Activated T-cell treated with anti-CD3 and anti-CD28 coated beads, Interleukin-2, amount 50 U/mL, for 4 hours (primary cell): ENCODE measurements around the gene CDH2. TPM values are rescaled to one million over a fixed set of nuclear protein-coding genes. Genes with fewer than 3 reads are reported as not detected.

Experiments used
- ATAC-seq, 2 donors: fragments of 200-7000 bp; cut with Tn5 transposase; one replicate each; pipeline ENCODE4 v1.10.0; 2021
- DNase-seq: peaks from one replicate; pipeline ENCODE4 v3.0.0-alpha.2; 2020
- H3K27me3 Mint-ChIP-seq: one replicate; pipeline ENCODE4 v1.8.0; 2021; ENCODE audit warnings: low read depth, mixed read lengths
- H3K36me3 Mint-ChIP-seq: one replicate; pipeline ENCODE4 v1.8.0; 2022; ENCODE audit warnings: mixed read lengths; ENCODE audit not compliant: insufficient read depth
- H3K4me1 Mint-ChIP-seq: one replicate; pipeline ENCODE4 v1.8.0; 2021; ENCODE audit warnings: low read depth, mixed read lengths
- H3K4me3 Mint-ChIP-seq: one replicate; pipeline ENCODE4 v1.8.0; 2021; ENCODE audit warnings: mild to moderate bottlenecking, moderate library complexity, mixed read lengths
- H3K9me3 Mint-ChIP-seq: one replicate; pipeline ENCODE4 v1.8.0; 2021; ENCODE audit warnings: mixed read lengths
- total RNA-seq, 3 donors: library from RNA; stranded (reverse); gene quantifications; one replicate each; pipeline ENCODE4 v1.2.1, GENCODE V29; 2021

CDH2 gene
- total RNA-seq, 3 donors from 2014 or later, result 0.18 to 0.46 (median 0.22) TPM

DNA sequence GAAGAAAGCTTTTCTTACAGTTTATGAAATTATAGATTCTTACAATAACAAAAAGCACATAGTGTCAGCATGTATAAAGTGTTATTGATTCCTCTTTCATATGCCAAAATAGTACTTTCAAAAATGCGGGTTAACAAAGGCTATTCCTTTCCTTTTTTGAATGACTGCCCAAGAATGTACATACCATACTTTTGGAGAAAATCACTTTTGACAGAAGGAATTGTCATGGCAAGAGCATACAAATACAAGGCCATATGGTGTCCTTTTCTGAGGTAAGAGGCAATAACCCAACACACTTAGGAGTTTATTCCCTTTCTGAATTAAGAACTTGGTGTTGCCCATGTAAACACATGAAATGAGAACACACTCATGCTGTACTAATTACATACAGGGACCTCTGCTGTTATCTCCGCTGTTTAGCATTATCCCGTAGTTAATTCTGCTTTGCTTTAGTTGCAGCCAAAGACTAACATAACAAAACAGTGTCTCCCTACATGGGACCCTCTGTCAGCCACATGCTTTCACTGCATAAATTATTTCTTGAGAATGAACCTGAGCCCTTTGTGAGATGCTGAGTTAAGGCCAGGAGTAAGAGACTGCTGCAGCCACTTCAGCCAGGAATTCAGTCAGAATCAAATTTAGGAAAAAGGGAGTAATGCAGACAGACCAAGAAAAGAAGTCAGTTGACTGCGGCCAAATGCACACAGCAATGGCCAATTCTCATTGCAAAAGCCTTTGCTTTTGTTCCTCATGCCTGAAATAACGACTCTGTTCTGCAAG, 67.0 kb downstream of the CDH2 start:
- H3K4me3 Mint-ChIP-seq, result no peak overlapping the region
- no peak for ATAC-seq
- H3K9me3 Mint-ChIP-seq, result no peaks in the 10 kb centered on the region
- no peaks in the 10 kb centered on the region for H3K36me3 Mint-ChIP-seq
- H3K27me3 Mint-ChIP-seq, result no peaks in the 10 kb centered on the region
- no peaks in the 10 kb centered on the region for H3K4me1 Mint-ChIP-seq
- no peak for DNase-seq

DNA sequence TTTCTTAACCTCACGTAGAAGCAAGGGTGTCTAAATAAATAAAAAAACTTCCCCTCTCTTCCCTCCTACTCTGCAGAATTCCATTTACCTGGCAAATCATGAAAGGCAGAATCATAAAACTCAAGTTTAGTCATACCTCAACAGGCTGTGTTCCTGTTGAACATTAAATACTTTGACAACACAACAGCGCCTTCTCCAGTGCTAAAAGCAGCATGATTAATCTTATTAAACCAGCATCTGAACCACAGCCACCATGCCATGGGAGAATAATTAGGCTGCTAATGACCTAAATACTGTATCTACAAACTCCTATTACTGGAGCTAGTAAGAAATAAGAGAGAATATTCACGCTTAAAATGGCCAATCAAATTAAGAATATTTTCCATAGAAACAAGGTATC, 68.1 kb downstream of the CDH2 start:
- no peak overlapping the region for H3K4me3 Mint-ChIP-seq
- ATAC-seq (no peak), DNase-seq (no peak)
- H3K36me3 Mint-ChIP-seq, result no peaks in the 10 kb centered on the region
- no peaks in the 10 kb centered on the region for H3K4me1 Mint-ChIP-seq
- H3K9me3 Mint-ChIP-seq, result no peaks in the 10 kb centered on the region
- H3K27me3 Mint-ChIP-seq, result no peaks in the 10 kb centered on the region

DNA sequence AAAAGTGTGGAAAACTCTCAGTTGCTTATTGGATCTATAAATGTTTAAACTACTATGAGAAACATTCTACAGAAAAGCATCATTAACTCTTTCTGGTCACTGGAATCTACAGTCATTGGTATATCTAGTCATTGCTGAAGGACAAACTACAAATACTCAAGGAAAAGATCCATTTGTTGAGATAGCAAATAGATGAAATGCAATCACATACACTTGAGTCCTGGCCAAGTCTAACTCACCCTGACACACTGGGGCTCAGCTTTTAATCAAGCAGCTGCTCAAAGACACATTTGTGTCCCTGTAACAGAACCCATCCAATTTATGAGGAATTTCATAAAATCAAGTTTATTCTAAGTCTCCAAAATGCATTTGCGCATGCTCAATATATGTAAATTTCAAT, 68.7 kb downstream of the CDH2 start:
- H3K4me1 Mint-ChIP-seq, result no peaks in the 10 kb centered on the region
- H3K9me3 Mint-ChIP-seq, result no peaks in the 10 kb centered on the region
- no peak for DNase-seq
- H3K27me3 Mint-ChIP-seq, result no peaks in the 10 kb centered on the region
- no peak overlapping the region for H3K4me3 Mint-ChIP-seq
- no peak for ATAC-seq
- H3K36me3 Mint-ChIP-seq, result no peaks in the 10 kb centered on the region

DNA sequence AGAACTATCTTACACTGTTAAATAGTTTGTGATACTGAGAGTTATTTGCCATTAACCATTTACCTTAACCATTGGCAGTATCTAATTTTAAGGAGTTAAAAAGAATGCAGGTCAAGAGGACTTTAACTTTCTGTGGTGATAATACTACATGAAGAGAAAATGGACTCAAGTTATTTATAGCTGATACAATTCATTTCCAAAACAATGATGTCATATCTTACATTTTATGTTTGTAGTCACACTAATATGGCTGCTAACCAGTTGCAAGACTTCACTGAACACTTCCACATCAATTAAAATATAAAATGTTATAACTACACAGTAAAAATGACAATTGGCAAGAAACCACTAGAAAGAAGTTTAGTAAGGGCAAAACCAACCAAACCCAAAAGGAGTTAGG, 77.7 kb downstream of the CDH2 start:
- ATAC-seq (no peak), DNase-seq (no peak)
- no peaks in the 10 kb centered on the region for H3K36me3 Mint-ChIP-seq
- H3K4me1 Mint-ChIP-seq, result no peaks in the 10 kb centered on the region
- peaks cover 14% of the 10 kb centered on the region for H3K9me3 Mint-ChIP-seq
- no peaks in the 10 kb centered on the region for H3K27me3 Mint-ChIP-seq
- H3K4me3 Mint-ChIP-seq, result no peak overlapping the region

DNA sequence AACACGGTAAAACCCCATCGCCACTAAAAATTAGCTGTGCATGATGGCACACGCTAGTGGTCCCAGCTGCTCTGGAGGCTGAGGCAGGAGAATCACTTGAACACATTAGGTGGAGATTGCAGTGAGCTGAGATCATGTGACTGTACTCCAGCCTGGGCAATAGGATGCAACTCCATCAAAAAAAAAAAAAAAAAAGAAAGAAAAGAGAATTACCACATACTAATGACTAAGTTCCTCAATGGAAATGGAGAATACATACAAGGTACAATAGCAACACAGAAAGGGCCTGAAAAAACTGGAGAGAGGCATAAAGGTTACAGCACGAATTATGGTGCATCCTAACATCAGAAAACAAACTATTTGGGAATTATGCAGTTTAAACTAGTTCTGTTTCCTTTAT, 81.3 kb downstream of the CDH2 start:
- Mint-ChIP-seq H3K4me1 (no peaks in the 10 kb centered on the region), H3K4me3 (no peak overlapping the region), H3K27me3 (no peaks in the 10 kb centered on the region), H3K36me3 (no peaks in the 10 kb centered on the region), H3K9me3 (peaks cover 12% of the 10 kb centered on the region)
- ATAC-seq, result no peak
- no peak for DNase-seq

DNA sequence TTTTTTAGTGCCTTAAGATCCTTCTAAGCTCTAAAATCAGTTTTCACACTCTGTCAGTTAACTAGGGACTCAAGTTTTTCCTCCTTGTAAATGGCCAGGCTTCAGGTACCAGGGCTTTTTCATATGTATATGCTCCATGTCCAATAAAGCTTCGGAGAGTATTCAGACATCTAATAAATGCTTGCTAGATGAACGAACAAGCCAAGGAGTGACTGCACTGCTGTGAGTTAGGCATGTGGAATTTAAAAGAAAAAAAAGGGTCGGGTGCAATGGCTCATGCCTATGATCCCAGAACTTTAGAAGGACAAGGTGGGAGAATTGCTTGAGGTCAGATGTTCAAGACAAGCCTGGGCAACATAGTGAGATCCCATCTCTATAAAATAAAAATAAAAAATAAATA, 81.9 kb downstream of the CDH2 start:
- DNase-seq (no peak), ATAC-seq (no peak)
- no peak overlapping the region for H3K4me3 Mint-ChIP-seq
- no peaks in the 10 kb centered on the region for H3K36me3 Mint-ChIP-seq
- H3K4me1 Mint-ChIP-seq, result no peaks in the 10 kb centered on the region
- no peaks in the 10 kb centered on the region for H3K27me3 Mint-ChIP-seq
- H3K9me3 Mint-ChIP-seq, result peaks cover 12% of the 10 kb centered on the region

DNA sequence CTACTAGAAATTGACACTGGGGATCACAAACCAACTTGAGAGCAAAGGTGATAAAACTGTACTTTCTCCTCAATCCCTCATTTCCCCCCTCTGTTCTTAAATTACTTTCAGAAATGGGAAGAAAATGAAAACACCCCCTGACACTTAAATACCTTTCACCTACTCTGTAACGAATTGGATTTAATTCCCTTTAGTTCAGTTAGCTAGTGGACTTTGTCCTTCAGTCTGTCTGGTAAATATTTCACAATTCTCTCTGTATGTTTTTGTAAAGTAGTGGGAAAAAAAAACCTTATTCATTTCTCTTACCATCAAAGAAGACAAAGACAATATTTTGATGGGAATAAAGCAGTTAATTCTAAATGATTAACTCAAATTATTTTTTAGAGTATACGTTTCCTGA, 85.7 kb downstream of the CDH2 start:
- no peak overlapping the region for H3K4me3 Mint-ChIP-seq
- ATAC-seq (no peak), DNase-seq (no peak)
- no peaks in the 10 kb centered on the region for H3K27me3 Mint-ChIP-seq
- H3K9me3 Mint-ChIP-seq, result peaks cover 5% of the 10 kb centered on the region
- H3K36me3 Mint-ChIP-seq, result no peaks in the 10 kb centered on the region
- no peaks in the 10 kb centered on the region for H3K4me1 Mint-ChIP-seq

DNA sequence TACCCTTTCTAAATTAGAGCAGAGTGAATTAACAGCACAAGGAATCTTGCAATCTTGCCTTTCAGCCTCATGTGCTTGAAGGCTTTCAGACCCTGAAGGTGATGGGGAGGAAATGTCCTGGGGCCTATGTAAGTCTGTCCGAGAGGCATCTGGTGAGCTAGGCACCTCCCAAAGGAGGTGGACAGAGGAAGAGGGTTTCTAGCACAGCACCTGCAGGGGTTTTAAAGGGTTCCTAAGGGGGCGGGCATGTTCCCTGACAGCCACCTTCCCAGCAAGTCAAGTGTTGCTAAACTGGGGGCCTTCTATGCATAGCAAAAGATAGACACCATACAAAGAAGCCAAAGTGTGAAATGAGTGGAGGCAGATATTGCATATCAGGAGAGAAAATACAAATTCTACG, 88.5 kb downstream of the CDH2 start:
- no peaks in the 10 kb centered on the region for H3K36me3 Mint-ChIP-seq
- H3K9me3 Mint-ChIP-seq, result peaks cover 5% of the 10 kb centered on the region
- no peak overlapping the region for H3K4me3 Mint-ChIP-seq
- DNase-seq (no peak), ATAC-seq (no peak)
- no peaks in the 10 kb centered on the region for H3K27me3 Mint-ChIP-seq
- H3K4me1 Mint-ChIP-seq, result no peaks in the 10 kb centered on the region

DNA sequence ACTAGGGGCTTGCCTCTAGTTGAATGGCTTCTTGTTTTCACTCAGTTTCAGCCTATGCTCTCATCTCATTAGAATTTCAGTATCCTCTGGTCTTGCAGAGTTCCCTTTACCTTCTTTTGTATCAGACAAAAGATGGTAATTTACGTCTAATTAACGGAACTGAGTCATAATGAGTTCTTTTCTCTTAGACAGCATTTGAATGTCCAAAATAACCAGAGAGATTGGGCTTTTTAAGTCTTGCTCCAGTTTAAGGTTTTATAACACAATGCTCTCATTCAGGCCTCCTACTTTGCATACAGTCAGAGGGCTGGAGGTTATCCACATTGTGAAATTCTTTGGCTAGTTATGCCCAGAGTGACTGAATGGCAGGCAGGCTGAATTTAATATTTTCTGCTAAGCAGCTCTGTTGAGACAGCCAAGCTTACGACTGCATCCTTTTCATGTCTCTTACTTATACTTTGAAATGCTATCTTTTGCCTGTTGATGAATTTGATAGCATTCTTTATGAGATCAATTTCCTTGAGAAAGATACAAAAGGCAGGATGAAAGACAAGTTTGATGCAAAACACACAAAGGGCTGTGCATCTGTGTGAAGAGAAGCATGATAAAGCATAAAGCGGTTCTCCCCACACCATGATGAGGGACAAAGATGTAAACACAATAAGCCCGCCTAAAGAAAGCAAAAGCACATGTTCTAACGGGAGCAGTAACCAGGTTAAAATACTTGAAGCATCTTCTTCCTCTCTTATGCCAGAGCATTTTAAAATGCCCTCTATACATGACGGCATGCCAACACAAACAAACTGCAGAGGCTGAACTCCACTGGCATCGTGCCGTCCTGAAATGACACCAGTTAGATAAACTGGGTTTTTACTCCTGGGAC, 90.0 kb downstream of the CDH2 start:
- Mint-ChIP-seq H3K9me3 (peaks cover 1% of the 10 kb centered on the region), H3K4me1 (no peaks in the 10 kb centered on the region), H3K36me3 (no peaks in the 10 kb centered on the region), H3K4me3 (no peak overlapping the region), H3K27me3 (no peaks in the 10 kb centered on the region)
- ATAC-seq, result no peak
- no peak for DNase-seq

DNA sequence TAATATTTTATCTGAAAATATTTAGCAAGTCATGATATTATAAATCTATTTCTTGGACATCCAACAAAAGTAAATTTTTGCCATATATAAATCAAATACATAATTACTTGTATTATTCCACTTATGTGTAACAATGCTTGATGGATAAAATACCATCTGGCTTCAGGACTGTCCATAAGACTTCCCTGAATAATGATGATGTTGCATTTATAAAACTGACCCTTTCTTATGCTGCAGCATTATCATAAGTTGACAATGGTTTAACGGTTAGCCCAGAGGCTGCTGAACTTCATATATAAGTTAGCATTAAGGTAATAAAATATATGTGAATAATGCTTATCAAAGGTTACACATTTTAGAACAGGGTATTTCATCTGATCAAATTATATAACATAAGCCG, 95.4 kb downstream of the CDH2 start:
- Mint-ChIP-seq H3K27me3 (no peaks in the 10 kb centered on the region), H3K36me3 (no peaks in the 10 kb centered on the region), H3K4me3 (no peak overlapping the region), H3K4me1 (no peaks in the 10 kb centered on the region), H3K9me3 (peaks cover 3% of the 10 kb centered on the region)
- ATAC-seq, result no peak
- no peak for DNase-seq

DNA sequence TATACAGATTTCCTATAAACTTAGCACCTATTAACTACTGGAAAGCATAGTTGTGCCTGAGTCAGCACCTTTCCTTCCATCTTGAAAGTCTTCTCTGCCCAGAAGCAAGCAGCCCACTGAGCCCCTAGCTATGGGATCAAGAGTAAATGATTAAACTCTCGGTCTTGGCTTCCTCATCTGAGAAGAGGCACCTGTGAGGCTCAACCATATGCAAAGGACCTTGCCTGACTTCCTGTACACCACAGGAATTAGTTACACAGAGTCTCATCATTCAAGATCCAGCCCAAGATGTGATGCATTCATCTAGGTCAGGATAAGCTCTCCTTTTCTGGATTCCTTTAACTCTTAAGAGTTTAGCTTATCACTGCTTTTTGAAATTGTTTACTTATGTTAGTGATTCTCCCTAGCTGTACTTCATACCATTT, 96.0 kb downstream of the CDH2 start:
- Mint-ChIP-seq H3K4me1 (no peaks in the 10 kb centered on the region), H3K9me3 (peaks cover 4% of the 10 kb centered on the region), H3K36me3 (no peaks in the 10 kb centered on the region), H3K4me3 (no peak overlapping the region), H3K27me3 (no peaks in the 10 kb centered on the region)
- ATAC-seq, result no peak
- DNase-seq, result no peak

DNA sequence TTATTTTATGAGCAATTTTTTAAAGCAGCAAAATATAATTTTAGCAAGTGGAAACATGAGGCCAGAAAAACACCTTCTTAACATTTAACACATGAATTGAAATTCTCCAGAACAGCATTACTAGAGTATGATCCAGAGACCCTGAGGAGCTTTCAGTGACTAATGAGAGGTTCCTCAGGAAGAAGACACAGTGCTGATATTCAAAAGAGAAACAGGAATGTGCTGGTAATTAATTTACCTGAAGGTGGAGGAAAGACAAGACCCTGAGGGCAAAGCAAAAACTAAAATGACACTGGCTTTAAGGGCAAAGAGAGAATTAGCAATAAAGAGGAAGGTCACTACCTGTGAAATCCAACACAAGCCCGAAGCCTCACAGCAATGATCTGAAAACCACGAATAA, 97.0 kb downstream of the CDH2 start:
- Mint-ChIP-seq H3K4me1 (no peaks in the 10 kb centered on the region), H3K27me3 (no peaks in the 10 kb centered on the region), H3K4me3 (no peak overlapping the region), H3K36me3 (no peaks in the 10 kb centered on the region), H3K9me3 (peaks cover 6% of the 10 kb centered on the region)
- no peak for DNase-seq
- no peak for ATAC-seq

DNA sequence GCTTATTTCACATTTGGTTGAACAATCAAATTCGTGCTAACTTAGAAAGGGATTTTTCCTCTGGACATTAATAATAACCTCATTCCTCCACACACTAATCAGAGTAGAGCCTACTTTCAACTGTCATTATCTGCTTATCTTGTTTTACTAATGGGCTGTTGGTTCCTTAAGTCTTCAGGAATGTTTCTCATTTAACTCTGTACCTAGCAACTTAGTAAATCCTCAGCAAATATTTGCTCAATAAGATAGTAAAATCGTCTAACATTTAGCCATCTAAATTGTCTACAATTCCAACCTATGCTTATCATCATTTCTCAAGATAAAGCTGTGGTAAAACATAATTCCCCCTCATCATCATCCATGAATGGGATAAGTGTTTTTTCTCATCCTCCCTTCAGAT, 98.1 kb downstream of the CDH2 start:
- no peak overlapping the region for H3K4me3 Mint-ChIP-seq
- no peak for ATAC-seq
- H3K27me3 Mint-ChIP-seq, result no peaks in the 10 kb centered on the region
- DNase-seq, result no peak
- H3K9me3 Mint-ChIP-seq, result peaks cover 6% of the 10 kb centered on the region
- H3K36me3 Mint-ChIP-seq, result no peaks in the 10 kb centered on the region
- H3K4me1 Mint-ChIP-seq, result no peaks in the 10 kb centered on the region

DNA sequence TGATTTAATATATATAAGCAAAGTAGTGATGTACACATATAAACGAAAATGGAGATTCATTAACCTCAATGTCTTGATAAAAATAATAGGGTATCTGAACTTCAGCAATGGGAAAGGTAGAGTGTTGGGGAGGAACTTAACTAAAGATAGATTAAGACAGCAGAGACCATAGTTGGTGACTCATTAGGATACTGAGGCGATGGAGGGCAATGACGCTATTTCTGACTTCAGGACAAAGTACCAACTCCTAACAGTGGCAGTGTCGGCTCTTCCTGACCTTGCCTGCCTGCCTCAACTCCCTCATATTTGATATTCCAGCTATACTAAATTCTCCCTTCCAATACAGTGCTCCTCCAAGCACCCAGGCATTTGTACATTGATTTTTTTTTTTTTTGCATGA, 98.6 kb downstream of the CDH2 start:
- H3K36me3 Mint-ChIP-seq, result no peaks in the 10 kb centered on the region
- H3K27me3 Mint-ChIP-seq, result no peaks in the 10 kb centered on the region
- peaks cover 6% of the 10 kb centered on the region for H3K9me3 Mint-ChIP-seq
- no peaks in the 10 kb centered on the region for H3K4me1 Mint-ChIP-seq
- no peak for DNase-seq
- no peak for ATAC-seq
- no peak overlapping the region for H3K4me3 Mint-ChIP-seq

DNA sequence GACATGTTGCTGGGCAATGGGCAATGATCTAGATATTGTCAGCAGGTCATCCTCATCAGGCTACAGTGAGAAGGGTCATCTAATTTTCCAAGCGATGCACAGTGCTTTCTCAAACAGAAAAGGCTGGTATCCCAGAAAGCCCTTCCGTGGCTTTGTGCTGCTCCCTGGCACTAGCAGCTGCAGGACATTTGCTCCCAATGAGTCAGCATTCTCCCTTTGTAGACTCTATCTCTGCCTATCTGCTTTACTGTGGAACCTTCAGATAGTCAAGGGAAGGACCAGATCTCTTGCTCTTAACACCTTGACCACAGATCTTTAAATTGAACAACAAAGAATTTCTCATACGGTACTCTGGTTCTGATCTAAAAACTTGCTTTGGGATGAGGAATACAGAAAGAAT, 101.4 kb downstream of the CDH2 start:
- Mint-ChIP-seq H3K4me3 (no peak overlapping the region), H3K36me3 (no peaks in the 10 kb centered on the region), H3K9me3 (peaks cover 7% of the 10 kb centered on the region), H3K27me3 (no peaks in the 10 kb centered on the region), H3K4me1 (no peaks in the 10 kb centered on the region)
- ATAC-seq, result no peak
- DNase-seq, result no peak
